Neural progenitor cell (in vitro differentiated cells): ENCODE results near the gene HOGA1. TPM values are rescaled to one million over a fixed set of nuclear protein-coding genes. Genes with fewer than 3 reads are reported as not detected.

Source experiments
- DNase-seq: peaks from one replicate; pipeline ENCODE4 v3.0.0-alpha.2; 2016; ENCODE audit warnings: low spot score
- H2AFZ ChIP-seq: fragments of 200-600 bp; sonication (generic); replicated peaks from 2 replicates; pipeline ENCODE4 v1.6.1; 2016; ENCODE audit warnings: antibody characterized with exemption
- H3F3A ChIP-seq: fragments of 200-600 bp; sonication (generic); 2 replicates; pipeline ENCODE4 v1.6.1; 2016; ENCODE audit warnings: antibody characterized with exemption, low read depth
- H3K27ac ChIP-seq: fragments of 200-600 bp; sonication (generic); 2 replicates; pipeline ENCODE4 v1.5.1; 2016; ENCODE audit warnings: mild to moderate bottlenecking
- H3K27me3 ChIP-seq: fragments of 200-600 bp; sonication (generic); 2 replicates; pipeline ENCODE4 v1.6.1; 2016; ENCODE audit warnings: mild to moderate bottlenecking, moderate library complexity
- H3K36me3 ChIP-seq: fragments of 200-600 bp; sonication (generic); 2 replicates; pipeline ENCODE4 v1.5.1; 2016
- H3K4me1 ChIP-seq: fragments of 200-600 bp; sonication (generic); 2 replicates; pipeline ENCODE4 v1.6.1; 2016; ENCODE audit warnings: mixed run types
- H3K4me2 ChIP-seq: fragments of 200-600 bp; sonication (generic); 2 replicates; pipeline ENCODE4 v1.6.1; 2016
- H3K4me3 ChIP-seq: fragments of 200-600 bp; sonication (generic); 2 replicates; pipeline ENCODE4 v1.5.1; 2016
- H3K79me2 ChIP-seq: fragments of 200-600 bp; sonication (generic); 2 replicates; pipeline ENCODE4 v1.6.1; 2016; ENCODE audit warnings: low read depth
- H3K9ac ChIP-seq: fragments of 200-600 bp; sonication (generic); 2 replicates; pipeline ENCODE4 v1.6.1; 2016
- H3K9me3 ChIP-seq: fragments of 200-600 bp; sonication (generic); 2 replicates; pipeline ENCODE4 v1.5.1; 2016; ENCODE audit warnings: low read depth
- H4K20me1 ChIP-seq: fragments of 200-600 bp; sonication (generic); 2 replicates; pipeline ENCODE4 v1.6.1; 2016; ENCODE audit warnings: low read depth
- H3K27ac Mint-ChIP-seq: 3 replicates; pipeline ENCODE4 v1.8.0; 2021; ENCODE audit warnings: mixed read lengths
- H3K27me3 Mint-ChIP-seq: 2 replicates; pipeline ENCODE4 v1.8.0; 2022; ENCODE audit warnings: low read depth, mild to moderate bottlenecking, inconsistent platforms, moderate library complexity, mixed read lengths; ENCODE audit not compliant: insufficient read depth
- H3K36me3 Mint-ChIP-seq: 3 replicates; pipeline ENCODE4 v1.8.0; 2021; ENCODE audit warnings: mixed read lengths
- H3K4me1 Mint-ChIP-seq: 3 replicates; pipeline ENCODE4 v1.8.0; 2021; ENCODE audit warnings: mixed read lengths
- H3K4me3 Mint-ChIP-seq: 3 replicates; pipeline ENCODE4 v1.8.0; 2021; ENCODE audit warnings: mild to moderate bottlenecking, moderate library complexity, mixed read lengths
- H3K9me3 Mint-ChIP-seq: 3 replicates; pipeline ENCODE4 v1.8.0; 2020; ENCODE audit warnings: mixed read lengths
- EZH2 ChIP-seq: fragments of 200-600 bp; sonication (generic); IDR thresholded peaks from 2 replicates; pipeline ENCODE4 v1.6.1; 2017; ENCODE audit warnings: antibody characterized with exemption, mild to moderate bottlenecking, moderate library complexity
- EZH2phosphoT487 ChIP-seq: fragments of 200-600 bp; sonication (generic); IDR thresholded peaks from 2 replicates; pipeline ENCODE4 v1.6.1; 2017; ENCODE audit warnings: antibody characterized with exemption
- total RNA-seq: library from RNA; depleted of rRNA; stranded (reverse); fragments of >200 nt; gene quantifications from 2 replicates; pipeline ENCODE4 v1.2.3, GENCODE V29; 2015; ENCODE audit warnings: low replicate concordance
- TF ChIP-seq, protein P1 (sequence below): fragments of 200-600 bp; sonication (generic); IDR thresholded peaks from 2 replicates; pipeline ENCODE4 v1.5.1; 2017; ENCODE audit warnings: antibody characterized with exemption, mild to moderate bottlenecking

HOGA1 gene
- total RNA-seq, 1 donor from 2014 or later, result 0.17 TPM

DNA sequence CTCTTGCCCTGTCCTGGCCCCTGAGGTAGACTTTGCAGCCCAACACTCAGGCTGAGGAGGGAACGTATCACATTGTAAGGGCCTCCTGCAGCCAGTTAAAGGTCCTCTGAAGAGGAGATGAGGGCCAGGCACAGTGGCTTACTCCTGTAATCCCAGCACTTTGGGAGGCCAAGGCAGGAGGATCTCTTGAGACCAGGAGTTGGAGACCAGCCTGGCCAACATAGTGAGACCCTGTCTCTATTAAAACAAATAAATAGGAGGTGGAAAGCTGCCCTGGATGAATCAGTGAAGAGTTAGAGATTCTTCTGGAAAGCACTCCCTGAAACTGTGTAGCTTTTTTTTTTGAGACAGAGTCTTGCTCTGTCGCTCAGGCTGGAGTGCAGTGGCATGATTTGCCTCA is 3.0 kb downstream of the HOGA1 start:
- no peaks in the 10 kb centered on the region for H3K9me3 ChIP-seq
- H3F3A ChIP-seq, result no peaks in the 10 kb centered on the region
- Mint-ChIP-seq H3K27ac (no peak overlapping the region), H3K4me3 (no peak overlapping the region), H3K36me3 (no peaks in the 10 kb centered on the region), H3K4me1 (peaks cover 14% of the 10 kb centered on the region), H3K27me3 (peaks cover 4% of the 10 kb centered on the region), H3K9me3 (no peaks in the 10 kb centered on the region)
- no peak overlapping the region for H3K27ac ChIP-seq
- no peak overlapping the region for H3K9ac ChIP-seq
- no peaks in the 10 kb centered on the region for H3K36me3 ChIP-seq
- no peak for TF ChIP-seq EZH2
- TF ChIP-seq EZH2phosphoT487, result no peak
- TF ChIP-seq, protein P1, sequence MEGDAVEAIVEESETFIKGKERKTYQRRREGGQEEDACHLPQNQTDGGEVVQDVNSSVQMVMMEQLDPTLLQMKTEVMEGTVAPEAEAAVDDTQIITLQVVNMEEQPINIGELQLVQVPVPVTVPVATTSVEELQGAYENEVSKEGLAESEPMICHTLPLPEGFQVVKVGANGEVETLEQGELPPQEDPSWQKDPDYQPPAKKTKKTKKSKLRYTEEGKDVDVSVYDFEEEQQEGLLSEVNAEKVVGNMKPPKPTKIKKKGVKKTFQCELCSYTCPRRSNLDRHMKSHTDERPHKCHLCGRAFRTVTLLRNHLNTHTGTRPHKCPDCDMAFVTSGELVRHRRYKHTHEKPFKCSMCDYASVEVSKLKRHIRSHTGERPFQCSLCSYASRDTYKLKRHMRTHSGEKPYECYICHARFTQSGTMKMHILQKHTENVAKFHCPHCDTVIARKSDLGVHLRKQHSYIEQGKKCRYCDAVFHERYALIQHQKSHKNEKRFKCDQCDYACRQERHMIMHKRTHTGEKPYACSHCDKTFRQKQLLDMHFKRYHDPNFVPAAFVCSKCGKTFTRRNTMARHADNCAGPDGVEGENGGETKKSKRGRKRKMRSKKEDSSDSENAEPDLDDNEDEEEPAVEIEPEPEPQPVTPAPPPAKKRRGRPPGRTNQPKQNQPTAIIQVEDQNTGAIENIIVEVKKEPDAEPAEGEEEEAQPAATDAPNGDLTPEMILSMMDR, result no peak
- H3K27me3 ChIP-seq, result no peaks in the 10 kb centered on the region
- DNase-seq, result no peak
- no peaks in the 10 kb centered on the region for H3K4me1 ChIP-seq
- H2AFZ ChIP-seq, result no peak overlapping the region
- H3K4me3 ChIP-seq, result no peak overlapping the region
- H3K79me2 ChIP-seq, result no peaks in the 10 kb centered on the region
- no peaks in the 10 kb centered on the region for H4K20me1 ChIP-seq
- no peak overlapping the region for H3K4me2 ChIP-seq

GRCh38 chr10:97589479-97589878 is 5.3 kb downstream of the HOGA1 start, which contains the start of gene C10orf62:
Gene C10orf62, plus strand, starts transcription at chr10:97589721. Its CDS starts 177 bp downstream, at chr10:97589898.
- Histone ChIP-seq H3K27me3 (no peaks in the 10 kb centered on the region), H3K36me3 (no peaks in the 10 kb centered on the region), H3K4me3 (no peak within 1 kb of the TSS), H2AFZ (no peak within 1 kb of the TSS), H3F3A (no peaks in the 10 kb centered on the region), H3K79me2 (no peaks in the 10 kb centered on the region), H3K4me1 (no peaks in the 10 kb centered on the region), H3K9me3 (no peaks in the 10 kb centered on the region), H3K4me2 (no peak within 1 kb of the TSS), H3K9ac (no peak within 1 kb of the TSS), H3K27ac (no peak within 1 kb of the TSS), H4K20me1 (no peaks in the 10 kb centered on the region)
- H3K27me3 Mint-ChIP-seq, result peaks cover 4% of the 10 kb centered on the region
- H3K9me3 Mint-ChIP-seq, result no peaks in the 10 kb centered on the region
- H3K4me1 Mint-ChIP-seq, result peaks cover 8% of the 10 kb centered on the region
- H3K36me3 Mint-ChIP-seq, result no peaks in the 10 kb centered on the region
- H3K4me3 Mint-ChIP-seq, result no peak within 1 kb of the TSS
- DNase-seq, result no peak
- no peak within 1 kb of the TSS for H3K27ac Mint-ChIP-seq
- TF ChIP-seq, protein P1, result no peak
- TF ChIP-seq EZH2phosphoT487 (no peak), EZH2 (no peak)

GRCh38 chr10:97590082-97590747 is 6.0 kb downstream of the HOGA1 start:
- no peak overlapping the region for H3K27ac ChIP-seq
- Mint-ChIP-seq H3K9me3 (no peaks in the 10 kb centered on the region), H3K27me3 (peaks cover 4% of the 10 kb centered on the region)

More at GRCh38 chr10:97590082-97590747, 6.0 kb downstream of the HOGA1 start:
- Histone ChIP-seq H3K4me3 (no peak overlapping the region), H3K9me3 (no peaks in the 10 kb centered on the region), H3K79me2 (no peaks in the 10 kb centered on the region), H2AFZ (no peak overlapping the region), H3K4me1 (no peaks in the 10 kb centered on the region), H3K4me2 (no peak overlapping the region), H3F3A (no peaks in the 10 kb centered on the region), H4K20me1 (no peaks in the 10 kb centered on the region), H3K27me3 (no peaks in the 10 kb centered on the region), H3K9ac (no peak overlapping the region), H3K36me3 (no peaks in the 10 kb centered on the region)
- Mint-ChIP-seq H3K36me3 (no peaks in the 10 kb centered on the region), H3K4me3 (no peak overlapping the region), H3K4me1 (peaks cover 9% of the 10 kb centered on the region), H3K27ac (no peak overlapping the region)
- TF ChIP-seq EZH2phosphoT487, result no peak
- TF ChIP-seq, protein P1, result no peak
- TF ChIP-seq EZH2, result no peak
- no peak for DNase-seq
